GM12878 (cell line): Measurements from ENCODE around the gene CA9. TPM values are rescaled to one million over a fixed set of nuclear protein-coding genes. Genes with fewer than 3 reads are reported as not detected.

Source experiments
- BHLHE40 ChIP-seq, 2 experiments: fragments of 450-650 bp in 1 of 2; IDR thresholded peaks; 2 replicates each; pipeline ENCODE4 v1.6.1; 2011 to 2017; ENCODE audit warnings: low read depth in 2 of 2, borderline replicate concordance in 1 of 2, improper control_type of control experiment in 1 of 2, low read length in 1 of 2, mild to moderate bottlenecking in 1 of 2
- CHD4 ChIP-seq: fragments of 200-600 bp; sonication (generic); IDR thresholded peaks from 2 replicates; pipeline ENCODE4 v1.6.1; 2016; ENCODE audit warnings: mild to moderate bottlenecking
- CREB1 ChIP-seq: IDR thresholded peaks from 2 replicates; pipeline ENCODE4 v1.6.1; 2012; ENCODE audit warnings: low read depth, mild to moderate bottlenecking, inconsistent platforms
- EGR1 ChIP-seq, 2 experiments: IDR thresholded peaks; 1 replicate in 1 of 2; 2 replicates in 1 of 2; pipeline ENCODE4 v1.6.1; 2011 to 2012; ENCODE audit warnings: low read depth in 2 of 2, low read length in 2 of 2, borderline replicate concordance in 1 of 2, mild to moderate bottlenecking in 1 of 2, moderate library complexity in 1 of 2
- ESRRA ChIP-seq: IDR thresholded peaks from 2 replicates; pipeline ENCODE4 v1.6.1; 2012; ENCODE audit warnings: mild to moderate bottlenecking, low read length, improper control_type of control experiment
- FOS ChIP-seq: IDR thresholded peaks from 3 replicates; pipeline ENCODE4 v1.6.1; 2011; ENCODE audit warnings: borderline replicate concordance; ENCODE audit not compliant: insufficient read length; ENCODE audit errors: extremely low read depth
- HDGF ChIP-seq: fragments of 450-650 bp; IDR thresholded peaks from 2 replicates; pipeline ENCODE4 v1.6.1; 2016; ENCODE audit warnings: antibody characterized with exemption
- IKZF1 ChIP-seq: fragments of 450-650 bp; conservative IDR thresholded peaks from 2 replicates; pipeline ENCODE4 v1.6.1; 2017; ENCODE audit warnings: antibody characterized with exemption, mild to moderate bottlenecking
- NBN ChIP-seq: fragments of 450-650 bp; IDR thresholded peaks from 2 replicates; pipeline ENCODE4 v1.6.1; 2016
- NFYB ChIP-seq: IDR thresholded peaks from 2 replicates; pipeline ENCODE4 v1.6.1; 2011; ENCODE audit warnings: low read depth, mild to moderate bottlenecking, low read length, improper control_type of control experiment, moderate library complexity; ENCODE audit not compliant: insufficient read depth
- NR2C2 ChIP-seq: IDR thresholded peaks from 2 replicates; pipeline ENCODE4 v1.6.1; 2011; ENCODE audit warnings: borderline replicate concordance, low read depth; ENCODE audit not compliant: control insufficient read depth, insufficient read length
- PAX5 ChIP-seq: IDR thresholded peaks from 2 replicates; pipeline ENCODE4 v1.6.1; 2011; ENCODE audit warnings: low read depth, low read length, borderline replicate concordance
- POU2F2 ChIP-seq: IDR thresholded peaks from 3 replicates; pipeline ENCODE4 v1.6.1; 2011; ENCODE audit warnings: low read depth, mild to moderate bottlenecking, low read length, borderline replicate concordance
- RAD21 ChIP-seq: IDR thresholded peaks from 2 replicates; pipeline ENCODE4 v1.6.1; 2011; ENCODE audit warnings: mild to moderate bottlenecking, low read depth, low read length, moderate library complexity; ENCODE audit not compliant: insufficient read depth
- RAD51 ChIP-seq: fragments of 450-650 bp; IDR thresholded peaks from 2 replicates; pipeline ENCODE4 v1.6.1; 2016; ENCODE audit warnings: moderate library complexity, mild to moderate bottlenecking, inconsistent platforms
- SIX5 ChIP-seq: IDR thresholded peaks from 2 replicates; pipeline ENCODE4 v1.6.1; 2011; ENCODE audit warnings: mild to moderate bottlenecking, low read depth, low read length, moderate library complexity; ENCODE audit not compliant: severe bottlenecking
- SMARCA5 ChIP-seq: fragments of 450-650 bp; IDR thresholded peaks from 2 replicates; pipeline ENCODE4 v1.6.1; 2017; ENCODE audit warnings: mild to moderate bottlenecking
- SMC3 ChIP-seq: IDR thresholded peaks from 2 replicates; pipeline ENCODE4 v1.6.1; 2011; ENCODE audit warnings: low read length, improper control_type of control experiment, borderline replicate concordance
- SREBF2 ChIP-seq: IDR thresholded peaks from 2 replicates; pipeline ENCODE4 v1.6.1; 2012; ENCODE audit warnings: mild to moderate bottlenecking, low read length
- TCF7 ChIP-seq: IDR thresholded peaks from 2 replicates; pipeline ENCODE4 v1.6.1; 2014; ENCODE audit warnings: antibody characterized with exemption, borderline replicate concordance
- ZNF207 ChIP-seq: fragments of 450-650 bp; IDR thresholded peaks from 2 replicates; pipeline ENCODE4 v1.6.1; 2014; ENCODE audit warnings: antibody characterized with exemption, mild to moderate bottlenecking, borderline replicate concordance
- polyA plus RNA-seq, 11 experiments: library from polyadenylated mRNA; depleted of rRNA in 4 of 11; unstranded in 6 of 11; stranded (reverse) in 5 of 11; fragments of >200 nt; fragmentation: Nextera tagmentation in 4 of 11; fragmentation: Illumina TruSeq in 1 of 11; extraction: Ambion mirVana in 4 of 11; extraction: Trizol in 1 of 11; gene quantifications; 1 replicate in 1 of 11; 2 replicates in 10 of 11; pipeline versions ENCODE4 v1.2.1 to v1.2.3, GENCODE V29; 2011 to 2016; ENCODE audit warnings: inconsistent platforms in 2 of 11, missing spikeins in 2 of 11, low read depth in 1 of 11
- total RNA-seq, 4 experiments: library from RNA; depleted of rRNA in 3 of 4; stranded (reverse); fragments of >200 nt in 3 of 4; fragmentation: Illumina TruSeq in 1 of 4; extraction: Trizol in 1 of 4; gene quantifications; 2 replicates each; pipeline versions ENCODE4 v1.2.1 to v1.2.3, GENCODE V29; 2013 to 2021
- TF ChIP-seq, protein P1 (sequence below): fragments of 450-650 bp; IDR thresholded peaks from 2 replicates; pipeline ENCODE4 v1.6.1; 2016; ENCODE audit warnings: mild to moderate bottlenecking
- TF ChIP-seq, protein P2 (sequence below), 3 experiments: IDR thresholded peaks in 2 of 3; conservative IDR thresholded peaks in 1 of 3; 2 replicates each; pipeline ENCODE4 v1.5.1; 2011; ENCODE audit warnings: low read depth in 3 of 3, low read length in 3 of 3, mild to moderate bottlenecking in 3 of 3, control low read depth in 2 of 3, moderate library complexity in 2 of 3, inconsistent platforms in 1 of 3, mixed read lengths in 1 of 3; ENCODE audit not compliant: control insufficient read depth in 2 of 3, insufficient read depth in 1 of 3; ENCODE audit errors: extremely low read depth in 1 of 3
- TF ChIP-seq, protein P3 (sequence below): fragments of 450-650 bp; IDR thresholded peaks from 2 replicates; pipeline ENCODE4 v1.6.1; 2017; ENCODE audit warnings: antibody characterized with exemption, mild to moderate bottlenecking, moderate library complexity

The CA9 gene
- total and polyA plus RNA-seq, 10 of the 15 experiments (the other 5 are each of a cell fraction or from before 2014, with no cell fraction given) = 0.53 to 6.6 (median 1.2) TPM

DNA sequence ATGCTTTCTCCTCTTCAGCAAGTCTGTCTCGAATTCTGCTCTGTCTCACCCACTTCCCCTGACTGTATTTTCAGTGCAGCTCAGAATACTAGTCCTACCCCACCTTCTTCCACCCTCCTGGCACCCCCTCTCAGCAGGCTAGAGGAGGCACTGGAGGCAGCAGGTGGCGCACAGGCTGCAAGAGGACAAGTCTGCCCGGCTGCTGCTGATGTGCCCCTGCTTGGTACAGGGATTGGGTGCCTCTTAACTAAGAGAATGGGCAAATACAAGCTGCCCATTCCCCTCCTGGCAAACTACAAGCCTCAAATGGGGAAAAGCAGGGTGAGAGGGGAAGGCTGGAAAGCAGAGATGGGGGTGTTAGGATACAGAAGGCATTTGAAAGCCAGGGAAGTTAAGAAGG is 53.2 kb downstream of the CA9 start (continued):
- TF ChIP-seq, protein P1, sequence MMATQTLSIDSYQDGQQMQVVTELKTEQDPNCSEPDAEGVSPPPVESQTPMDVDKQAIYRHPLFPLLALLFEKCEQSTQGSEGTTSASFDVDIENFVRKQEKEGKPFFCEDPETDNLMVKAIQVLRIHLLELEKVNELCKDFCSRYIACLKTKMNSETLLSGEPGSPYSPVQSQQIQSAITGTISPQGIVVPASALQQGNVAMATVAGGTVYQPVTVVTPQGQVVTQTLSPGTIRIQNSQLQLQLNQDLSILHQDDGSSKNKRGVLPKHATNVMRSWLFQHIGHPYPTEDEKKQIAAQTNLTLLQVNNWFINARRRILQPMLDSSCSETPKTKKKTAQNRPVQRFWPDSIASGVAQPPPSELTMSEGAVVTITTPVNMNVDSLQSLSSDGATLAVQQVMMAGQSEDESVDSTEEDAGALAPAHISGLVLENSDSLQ = no peak
- TF ChIP-seq, protein P2, sequence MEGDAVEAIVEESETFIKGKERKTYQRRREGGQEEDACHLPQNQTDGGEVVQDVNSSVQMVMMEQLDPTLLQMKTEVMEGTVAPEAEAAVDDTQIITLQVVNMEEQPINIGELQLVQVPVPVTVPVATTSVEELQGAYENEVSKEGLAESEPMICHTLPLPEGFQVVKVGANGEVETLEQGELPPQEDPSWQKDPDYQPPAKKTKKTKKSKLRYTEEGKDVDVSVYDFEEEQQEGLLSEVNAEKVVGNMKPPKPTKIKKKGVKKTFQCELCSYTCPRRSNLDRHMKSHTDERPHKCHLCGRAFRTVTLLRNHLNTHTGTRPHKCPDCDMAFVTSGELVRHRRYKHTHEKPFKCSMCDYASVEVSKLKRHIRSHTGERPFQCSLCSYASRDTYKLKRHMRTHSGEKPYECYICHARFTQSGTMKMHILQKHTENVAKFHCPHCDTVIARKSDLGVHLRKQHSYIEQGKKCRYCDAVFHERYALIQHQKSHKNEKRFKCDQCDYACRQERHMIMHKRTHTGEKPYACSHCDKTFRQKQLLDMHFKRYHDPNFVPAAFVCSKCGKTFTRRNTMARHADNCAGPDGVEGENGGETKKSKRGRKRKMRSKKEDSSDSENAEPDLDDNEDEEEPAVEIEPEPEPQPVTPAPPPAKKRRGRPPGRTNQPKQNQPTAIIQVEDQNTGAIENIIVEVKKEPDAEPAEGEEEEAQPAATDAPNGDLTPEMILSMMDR (IDR thresholded peaks at IDR 0.05 in 2 of 3, conservative IDR thresholded peaks at IDR 0.05 in 1 of 3; ENCODE audit: control insufficient read depth in 2 of 3, extremely low read depth in 1 of 3, insufficient read depth in 1 of 3, low read depth in 3 of 3, low read length in 3 of 3) = peak; percentile 40 to 46 (median 42); a peak in 5 of 6 replicates
- no peak for TF ChIP-seq SREBF2
- TF ChIP-seq POU2F2 = no peak
- peak; percentile 87 for TF ChIP-seq HDGF
- TF ChIP-seq RAD21 = 0 out of 2 replicates have a peak, but pooled peaks have one; percentile 17
- TF ChIP-seq EGR1 (IDR thresholded peaks at IDR 0.05; ENCODE audit: borderline replicate concordance in 1 of 2, low read depth in 2 of 2, low read length in 2 of 2) = no peak
- no peak for TF ChIP-seq PAX5
- no peak for TF ChIP-seq FOS
- TF ChIP-seq TCF7 = no peak
- TF ChIP-seq RAD51 = no peak
- no peak for TF ChIP-seq SMARCA5
- no peak; the same call in 1 of the 2 replicates for TF ChIP-seq IKZF1
- TF ChIP-seq CHD4 = no peak
- no peak for TF ChIP-seq CREB1
- TF ChIP-seq NBN = 0 out of 2 replicates have a peak, but pooled peaks have one; percentile 48
- no peak for TF ChIP-seq ESRRA
- TF ChIP-seq SMC3 = no peak; the same call in 1 of the 2 replicates
- TF ChIP-seq, protein P3, sequence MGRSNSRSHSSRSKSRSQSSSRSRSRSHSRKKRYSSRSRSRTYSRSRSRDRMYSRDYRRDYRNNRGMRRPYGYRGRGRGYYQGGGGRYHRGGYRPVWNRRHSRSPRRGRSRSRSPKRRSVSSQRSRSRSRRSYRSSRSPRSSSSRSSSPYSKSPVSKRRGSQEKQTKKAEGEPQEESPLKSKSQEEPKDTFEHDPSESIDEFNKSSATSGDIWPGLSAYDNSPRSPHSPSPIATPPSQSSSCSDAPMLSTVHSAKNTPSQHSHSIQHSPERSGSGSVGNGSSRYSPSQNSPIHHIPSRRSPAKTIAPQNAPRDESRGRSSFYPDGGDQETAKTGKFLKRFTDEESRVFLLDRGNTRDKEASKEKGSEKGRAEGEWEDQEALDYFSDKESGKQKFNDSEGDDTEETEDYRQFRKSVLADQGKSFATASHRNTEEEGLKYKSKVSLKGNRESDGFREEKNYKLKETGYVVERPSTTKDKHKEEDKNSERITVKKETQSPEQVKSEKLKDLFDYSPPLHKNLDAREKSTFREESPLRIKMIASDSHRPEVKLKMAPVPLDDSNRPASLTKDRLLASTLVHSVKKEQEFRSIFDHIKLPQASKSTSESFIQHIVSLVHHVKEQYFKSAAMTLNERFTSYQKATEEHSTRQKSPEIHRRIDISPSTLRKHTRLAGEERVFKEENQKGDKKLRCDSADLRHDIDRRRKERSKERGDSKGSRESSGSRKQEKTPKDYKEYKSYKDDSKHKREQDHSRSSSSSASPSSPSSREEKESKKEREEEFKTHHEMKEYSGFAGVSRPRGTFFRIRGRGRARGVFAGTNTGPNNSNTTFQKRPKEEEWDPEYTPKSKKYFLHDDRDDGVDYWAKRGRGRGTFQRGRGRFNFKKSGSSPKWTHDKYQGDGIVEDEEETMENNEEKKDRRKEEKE = no peak
- peak; percentile 30 to 41; a peak in 2 of 4 replicates for TF ChIP-seq BHLHE40 (IDR thresholded peaks at IDR 0.05; ENCODE audit: borderline replicate concordance in 1 of 2, low read depth in 2 of 2, low read length in 1 of 2)
- TF ChIP-seq NR2C2 = no peak
- TF ChIP-seq SIX5 = no peak
- no peak for TF ChIP-seq ZNF207
- peak; percentile 84 for TF ChIP-seq NFYB
- TF ChIP-seq, all 136 proteins: peak for 10
